GM18502 (cell line): ENCODE data around the gene SALL1.

Experiments
- ATAC-seq: cut with Tn5 transposase; IDR thresholded peaks from one replicate; pipeline ENCODE4 v1.9.1; 2021; ENCODE audit warnings: mild to moderate bottlenecking; ENCODE audit not compliant: unreplicated experiment, poor library complexity

Gene SALL1

DNA sequence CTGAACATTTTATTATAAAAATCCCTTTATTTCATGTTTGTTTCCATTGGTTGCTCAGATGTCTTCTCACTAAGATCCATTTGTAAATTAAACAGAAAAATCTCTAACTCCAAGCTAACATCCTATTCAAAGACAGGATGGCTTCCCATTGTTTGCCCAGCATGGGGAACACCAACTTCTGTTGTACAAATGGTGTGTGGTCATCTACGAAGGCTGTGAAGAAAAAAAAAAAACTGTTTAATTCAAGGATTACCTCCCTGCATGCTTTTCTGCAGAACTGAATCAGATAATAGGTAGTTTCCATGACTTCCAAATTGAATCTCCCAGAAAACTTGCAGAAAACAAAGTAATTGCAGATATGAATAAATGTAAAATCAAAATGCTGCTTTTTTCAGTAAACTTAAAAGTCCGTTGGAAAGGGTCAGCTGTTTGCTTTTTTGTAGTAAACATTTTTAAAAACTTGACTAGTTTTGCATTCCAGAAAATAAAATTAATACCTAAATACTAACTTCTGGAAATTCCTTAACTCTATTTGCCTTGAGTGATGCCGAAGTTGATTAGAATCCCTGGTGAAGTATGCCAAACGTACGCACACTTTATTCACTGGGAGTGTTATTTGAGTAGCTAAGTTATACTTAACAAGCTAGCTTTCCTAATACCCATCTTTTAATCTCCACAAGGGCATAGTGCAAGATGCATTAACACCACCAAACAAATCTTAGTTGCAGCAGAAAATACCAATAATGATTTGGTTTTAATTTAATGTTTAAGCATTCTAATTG, 7.7 kb downstream of the SALL1 start:
- ATAC-seq = no peak

- no peak for ATAC-seq
Observed at GRCh38 chr16:51141541-51141940, 9.5 kb downstream of the SALL1 start.

DNA sequence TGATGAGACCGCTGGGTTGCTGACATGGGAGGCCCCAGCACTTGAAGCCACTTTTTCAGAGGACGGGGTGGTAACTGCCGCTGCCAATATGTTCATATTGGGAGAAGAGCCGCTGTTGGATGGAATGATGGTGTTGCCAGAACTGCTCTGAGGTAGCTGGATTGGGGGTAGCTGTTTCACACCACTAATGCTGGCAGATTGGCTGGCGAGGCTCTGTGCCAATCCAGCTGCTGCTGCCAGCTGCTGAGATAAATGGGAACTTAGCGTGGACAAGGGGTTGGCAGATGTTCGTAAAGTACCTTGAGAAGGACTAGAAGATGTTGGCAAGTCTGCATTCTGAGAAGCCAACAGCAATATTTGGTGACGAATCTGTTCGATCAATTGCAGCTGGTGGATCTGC, 10.0 kb downstream of the SALL1 start:
- ATAC-seq = no peak

- no peak for ATAC-seq
Observed at GRCh38 chr16:51140112-51140511, 11.0 kb downstream of the SALL1 start.

- ATAC-seq = no peak
Observed at GRCh38 chr16:51139568-51139967, 11.5 kb downstream of the SALL1 start.

DNA sequence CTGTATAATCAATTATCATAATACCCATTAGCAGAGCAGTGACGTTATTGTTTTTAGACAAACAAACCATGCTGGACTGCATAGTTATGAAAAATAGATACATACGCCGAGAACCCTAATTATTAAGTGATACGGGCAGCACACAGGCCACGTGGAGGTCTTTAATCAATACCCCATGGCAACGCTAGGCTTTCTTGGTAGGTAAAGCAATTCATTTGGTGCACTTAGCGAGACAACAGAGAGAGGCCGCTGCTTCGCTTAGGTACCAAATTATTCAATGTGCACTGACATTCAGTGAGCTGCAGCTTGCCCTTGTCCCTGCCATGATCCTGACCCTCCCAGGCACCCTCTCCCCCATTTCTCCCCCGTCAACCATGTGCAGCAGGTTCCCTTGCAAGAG, 12.9 kb downstream of the SALL1 start:
- ATAC-seq = no peak

- no peak for ATAC-seq
Observed at GRCh38 chr16:51137097-51137496, 14.0 kb downstream of the SALL1 start.

DNA sequence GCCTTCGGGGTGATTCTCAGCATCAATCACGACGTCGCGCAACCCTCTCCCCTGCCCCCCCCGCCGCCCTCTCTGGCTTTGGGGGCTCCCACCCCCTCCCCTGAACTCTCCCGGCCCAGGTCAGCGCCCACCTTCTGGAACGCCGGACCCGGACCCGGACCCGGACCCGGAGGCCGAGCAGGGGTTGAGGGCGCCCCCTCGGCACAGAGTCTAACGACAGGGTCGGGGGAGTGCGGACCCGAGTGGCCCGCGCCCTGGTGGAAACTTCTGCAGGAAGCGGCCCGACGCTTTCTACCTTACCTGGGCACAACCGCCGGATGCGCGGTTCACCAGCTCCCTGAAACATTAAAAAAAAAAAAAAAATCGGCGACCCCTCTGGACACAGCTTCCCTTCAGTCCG, 16.2 kb downstream of the SALL1 start:
- ATAC-seq = no peak

DNA sequence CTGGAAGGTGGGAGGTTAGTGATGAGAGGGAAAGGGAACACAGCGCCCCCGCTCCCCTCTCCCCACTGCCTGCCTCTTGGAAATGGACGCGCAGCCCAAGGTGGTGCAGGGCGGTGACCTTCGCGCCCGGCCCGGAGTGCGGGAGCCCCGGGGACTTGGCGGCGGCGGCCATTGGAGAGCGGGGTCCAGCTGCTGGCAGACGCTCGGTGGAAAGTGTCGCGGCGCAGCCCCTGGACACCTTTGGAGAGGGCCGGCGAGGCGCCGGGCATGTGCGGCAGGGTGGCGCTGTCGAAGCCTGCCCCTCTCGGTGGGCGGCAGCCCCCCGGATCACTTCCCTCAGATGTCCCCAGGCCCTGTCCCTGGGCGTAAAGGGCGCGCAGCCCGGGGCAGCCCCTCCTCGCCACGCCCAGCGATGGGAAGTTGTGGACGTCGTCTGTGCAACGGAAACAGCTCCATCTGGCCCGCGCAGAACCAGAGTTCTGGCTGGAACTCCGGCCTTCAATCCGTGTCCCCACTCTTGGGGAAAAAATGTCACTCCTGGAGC, 16.7 kb downstream of the SALL1 start:
- no peak for ATAC-seq

- ATAC-seq = no peak
Observed at GRCh38 chr16:51133688-51134087, 17.4 kb downstream of the SALL1 start.

- ATAC-seq = no peak
Observed at GRCh38 chr16:51133183-51133582, 17.9 kb downstream of the SALL1 start.

DNA sequence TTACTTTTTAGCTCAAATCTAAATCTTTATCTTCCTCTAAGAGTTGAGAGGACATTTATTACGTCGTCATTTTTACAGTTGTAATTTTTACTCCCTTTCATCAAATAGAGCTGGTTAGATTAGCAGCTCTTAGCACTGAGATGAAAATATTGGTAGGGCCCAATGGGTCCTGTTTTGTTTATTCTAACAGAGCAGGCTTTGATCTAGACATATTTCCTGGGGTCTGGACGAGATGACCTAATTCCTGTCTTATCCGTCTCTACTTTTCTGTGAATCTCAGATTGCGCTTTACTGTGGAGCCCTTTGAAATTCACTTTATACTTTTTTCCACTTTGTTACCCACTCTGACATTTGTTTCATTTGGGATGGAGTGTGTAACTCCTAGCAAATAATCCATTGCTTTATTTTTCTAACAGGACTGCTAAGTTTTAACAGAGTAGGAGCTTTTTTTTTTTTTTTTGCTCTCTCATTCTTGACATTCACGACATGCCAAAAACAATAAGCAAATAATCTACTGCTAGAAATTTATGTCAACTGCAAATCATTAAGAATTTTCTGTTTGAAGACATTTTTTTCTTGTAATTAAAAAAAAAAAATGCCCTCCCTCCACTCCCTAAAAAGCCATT, 18.5 kb downstream of the SALL1 start:
- no peak for ATAC-seq

DNA sequence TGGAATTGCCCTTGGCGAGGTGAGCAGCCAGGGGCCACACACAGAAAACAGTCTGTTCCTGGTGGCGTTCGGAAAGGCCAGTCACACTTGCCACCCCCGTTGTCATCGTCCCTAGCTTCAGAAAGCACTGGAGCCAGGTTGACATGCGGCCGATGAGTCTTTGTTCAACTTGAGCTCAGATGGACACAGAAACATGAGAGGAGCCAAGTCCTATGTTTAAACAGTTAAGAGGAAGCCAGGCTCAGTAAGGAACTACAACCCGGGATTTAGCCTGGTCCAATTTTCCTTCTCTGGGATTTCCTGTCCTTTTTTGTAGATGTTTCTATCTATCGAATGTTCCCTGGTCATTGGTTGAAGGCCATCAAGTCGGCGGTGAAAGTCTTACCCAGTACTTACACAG, 19.5 kb downstream of the SALL1 start:
- ATAC-seq = no peak

GRCh38 chr16:51129105-51129504, 22.0 kb downstream of the SALL1 start:
- ATAC-seq = no peak

DNA sequence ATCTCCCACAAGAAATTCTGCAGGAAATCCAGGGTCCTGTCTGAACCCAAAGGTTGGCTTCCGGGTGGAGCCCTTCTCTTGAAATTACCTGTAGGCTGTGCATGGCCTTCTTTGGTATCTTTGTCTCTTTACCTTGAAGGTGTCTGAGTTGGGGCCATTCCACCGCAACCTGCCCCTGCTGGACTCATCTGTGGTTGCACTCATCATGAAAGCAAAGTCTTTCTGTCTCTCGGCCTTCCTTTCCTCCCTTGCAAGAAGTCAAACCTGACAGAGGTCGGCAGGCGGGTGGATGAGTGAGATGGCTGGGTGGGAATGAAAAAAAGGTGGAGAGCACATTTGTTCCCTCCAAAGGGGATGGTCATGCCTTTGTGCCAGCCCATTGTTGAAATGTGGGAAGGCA, 25.1 kb downstream of the SALL1 start:
- no peak for ATAC-seq

- no peak for ATAC-seq
Observed at GRCh38 chr16:51124896-51125295, 26.2 kb downstream of the SALL1 start.

GRCh38 chr16:51121850-51122249, 29.2 kb downstream of the SALL1 start:
- no peak for ATAC-seq

GRCh38 chr16:51120730-51121347, 30.2 kb downstream of the SALL1 start:
- ATAC-seq = no peak

DNA sequence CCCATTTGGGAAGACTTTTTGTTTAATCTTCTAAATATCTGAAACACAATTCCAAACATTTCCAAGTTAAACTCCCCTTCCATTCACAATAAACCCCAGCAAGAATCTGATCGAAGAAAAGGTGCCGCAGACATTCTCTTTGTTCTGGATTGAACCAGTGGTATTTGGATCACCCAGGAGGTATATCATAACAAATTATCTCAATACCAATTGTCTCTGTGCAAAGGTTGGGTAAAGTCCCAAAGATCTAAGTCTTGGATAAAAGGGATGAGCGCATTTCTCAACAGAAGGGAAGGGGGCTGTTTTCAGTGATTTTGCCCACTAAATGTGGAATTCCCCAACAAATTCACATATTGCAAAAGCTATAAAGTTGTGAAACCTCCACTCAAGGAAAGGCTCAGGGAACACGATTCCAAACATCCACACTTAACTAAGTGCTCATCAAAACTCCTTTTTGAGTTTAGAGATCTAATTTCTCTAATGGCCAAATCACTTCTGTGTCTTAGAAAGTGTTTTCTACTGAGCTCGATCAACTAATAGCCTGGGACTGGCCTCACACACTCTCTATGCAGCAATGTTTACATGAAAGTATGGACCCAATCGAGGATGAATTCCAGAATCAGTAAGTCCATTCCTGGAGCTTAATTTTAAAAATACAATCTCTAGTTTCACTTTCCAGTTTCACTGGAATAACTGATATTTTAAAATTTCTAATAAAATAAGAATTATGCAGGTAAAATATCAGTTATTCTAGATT, 30.9 kb downstream of the SALL1 start:
- ATAC-seq = no peak

- ATAC-seq = no peak
Observed at GRCh38 chr16:51119556-51119955, 31.5 kb downstream of the SALL1 start.

DNA sequence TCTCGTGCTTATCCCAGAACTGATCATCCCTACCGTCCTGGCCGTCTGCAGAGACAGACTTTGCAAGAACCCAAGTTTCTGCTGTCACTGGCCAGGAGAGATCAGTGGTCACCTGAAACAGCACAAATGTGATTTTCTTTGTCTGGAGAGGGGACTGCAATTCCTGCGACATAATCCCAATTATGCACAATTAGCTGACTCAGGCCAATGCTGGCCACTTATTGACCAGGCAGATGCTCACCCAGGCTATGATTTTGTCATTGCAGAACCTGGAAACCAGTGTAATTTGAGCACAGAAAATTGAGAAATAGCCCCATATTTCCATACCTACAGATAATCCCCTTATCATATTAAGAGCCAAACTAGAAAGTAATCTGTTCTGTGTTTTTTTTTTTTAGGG, 34.7 kb downstream of the SALL1 start:
- no peak for ATAC-seq
